ENCODE results near the gene SLX4. TPM values are rescaled to one million over a fixed set of nuclear protein-coding genes. Genes with fewer than 3 reads are reported as not detected.

The SLX4 gene
- total RNA-seq, 1 donor from 2014 or later = 5.1 TPM

GRCh38 chr16:3599922-3600321 is 11.5 kb downstream of the SLX4 start:
- H3K4me3 ChIP-seq = no peak overlapping the region

DNA sequence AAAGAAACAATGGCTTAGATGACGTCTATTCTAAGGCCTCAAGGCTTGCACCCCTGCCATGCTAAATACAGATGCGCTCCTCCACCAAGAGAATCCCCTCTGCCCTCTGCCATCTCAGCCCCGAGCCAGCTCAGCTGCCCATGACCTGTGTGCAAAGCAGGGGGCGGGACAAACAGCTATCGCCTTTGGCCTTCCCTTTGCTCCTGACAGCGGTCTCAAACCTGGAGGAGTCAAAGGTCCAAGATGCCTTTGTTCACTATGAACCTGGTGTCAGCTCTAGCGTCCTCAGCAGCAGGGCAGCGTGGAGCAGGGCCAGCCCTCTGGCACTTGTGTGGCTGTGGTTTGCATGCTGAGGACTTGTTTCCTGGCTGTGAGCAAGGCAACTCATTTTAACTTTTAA is 12.3 kb downstream of the SLX4 start:
- Histone ChIP-seq H3K4me1 (no peaks in the 10 kb centered on the region), H3K9me3 (no peaks in the 10 kb centered on the region), H3K4me3 (no peak overlapping the region), H3K27ac (no peak overlapping the region), H3K27me3 (no peaks in the 10 kb centered on the region), H3K36me3 (peaks cover 4% of the 10 kb centered on the region)
- TF ChIP-seq, protein P1, sequence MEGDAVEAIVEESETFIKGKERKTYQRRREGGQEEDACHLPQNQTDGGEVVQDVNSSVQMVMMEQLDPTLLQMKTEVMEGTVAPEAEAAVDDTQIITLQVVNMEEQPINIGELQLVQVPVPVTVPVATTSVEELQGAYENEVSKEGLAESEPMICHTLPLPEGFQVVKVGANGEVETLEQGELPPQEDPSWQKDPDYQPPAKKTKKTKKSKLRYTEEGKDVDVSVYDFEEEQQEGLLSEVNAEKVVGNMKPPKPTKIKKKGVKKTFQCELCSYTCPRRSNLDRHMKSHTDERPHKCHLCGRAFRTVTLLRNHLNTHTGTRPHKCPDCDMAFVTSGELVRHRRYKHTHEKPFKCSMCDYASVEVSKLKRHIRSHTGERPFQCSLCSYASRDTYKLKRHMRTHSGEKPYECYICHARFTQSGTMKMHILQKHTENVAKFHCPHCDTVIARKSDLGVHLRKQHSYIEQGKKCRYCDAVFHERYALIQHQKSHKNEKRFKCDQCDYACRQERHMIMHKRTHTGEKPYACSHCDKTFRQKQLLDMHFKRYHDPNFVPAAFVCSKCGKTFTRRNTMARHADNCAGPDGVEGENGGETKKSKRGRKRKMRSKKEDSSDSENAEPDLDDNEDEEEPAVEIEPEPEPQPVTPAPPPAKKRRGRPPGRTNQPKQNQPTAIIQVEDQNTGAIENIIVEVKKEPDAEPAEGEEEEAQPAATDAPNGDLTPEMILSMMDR (IDR thresholded peaks at IDR 0.05) = no peak
- DNase-seq = peak; percentile 35
- intact Hi-C loops (cut with DNase I) = no loop called here
- ATAC-seq = no peak

More at GRCh38 chr16:3599922-3600321, 11.5 kb downstream of the SLX4 start:
- H3K27me3 ChIP-seq = no peaks in the 10 kb centered on the region
- no peak for ATAC-seq
- no peak overlapping the region for H3K27ac ChIP-seq
- no peaks in the 10 kb centered on the region for H3K4me1 ChIP-seq
- peaks cover 4% of the 10 kb centered on the region for H3K36me3 ChIP-seq
- intact Hi-C loops (cut with DNase I) = no loop called here
- TF ChIP-seq, protein P1 (IDR thresholded peaks at IDR 0.05) = no peak
- H3K9me3 ChIP-seq = no peaks in the 10 kb centered on the region
- no peak for DNase-seq

DNA sequence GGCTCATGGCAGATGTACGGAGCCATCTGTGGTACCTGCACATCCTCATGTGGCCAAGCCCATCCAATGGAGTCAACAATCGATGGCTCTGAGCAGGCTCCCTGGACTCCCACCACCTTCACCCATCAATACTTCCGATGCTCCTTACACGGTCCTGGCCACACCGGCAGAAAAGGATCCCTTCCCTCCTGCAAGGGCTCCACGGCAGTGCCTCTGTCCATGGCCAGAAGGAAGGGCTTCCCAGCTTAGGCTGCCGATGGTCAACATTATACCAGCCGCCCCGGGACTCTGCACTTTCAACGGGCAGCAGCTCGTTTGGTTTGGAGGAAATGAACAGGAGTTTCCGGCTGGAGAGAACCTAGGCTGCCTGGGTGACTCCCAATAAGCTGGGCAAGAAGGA is 13.2 kb downstream of the SLX4 start:
- DNase-seq = no peak
- no peaks in the 10 kb centered on the region for H3K9me3 ChIP-seq
- no peaks in the 10 kb centered on the region for H3K27me3 ChIP-seq
- no peak overlapping the region for H3K27ac ChIP-seq
- no peaks in the 10 kb centered on the region for H3K4me1 ChIP-seq
- TF ChIP-seq, protein P1 (IDR thresholded peaks at IDR 0.05) = no peak
- intact Hi-C loops (cut with DNase I) = no loop called here
- no peak for ATAC-seq
- no peak overlapping the region for H3K4me3 ChIP-seq
- peaks cover 4% of the 10 kb centered on the region for H3K36me3 ChIP-seq

GRCh38 chr16:3597676-3598075 is 13.7 kb downstream of the SLX4 start:
- DNase-seq (peak; percentile 53), ATAC-seq (no peak)
- no peaks in the 10 kb centered on the region for H3K4me1 ChIP-seq
- TF ChIP-seq, protein P1 (IDR thresholded peaks at IDR 0.05) = no peak
- H3K36me3 ChIP-seq = peaks cover 4% of the 10 kb centered on the region
- no peak overlapping the region for H3K4me3 ChIP-seq
- no peaks in the 10 kb centered on the region for H3K9me3 ChIP-seq
- no peaks in the 10 kb centered on the region for H3K27me3 ChIP-seq
- intact Hi-C loops (cut with DNase I) = no loop called here
- no peak overlapping the region for H3K27ac ChIP-seq

DNA sequence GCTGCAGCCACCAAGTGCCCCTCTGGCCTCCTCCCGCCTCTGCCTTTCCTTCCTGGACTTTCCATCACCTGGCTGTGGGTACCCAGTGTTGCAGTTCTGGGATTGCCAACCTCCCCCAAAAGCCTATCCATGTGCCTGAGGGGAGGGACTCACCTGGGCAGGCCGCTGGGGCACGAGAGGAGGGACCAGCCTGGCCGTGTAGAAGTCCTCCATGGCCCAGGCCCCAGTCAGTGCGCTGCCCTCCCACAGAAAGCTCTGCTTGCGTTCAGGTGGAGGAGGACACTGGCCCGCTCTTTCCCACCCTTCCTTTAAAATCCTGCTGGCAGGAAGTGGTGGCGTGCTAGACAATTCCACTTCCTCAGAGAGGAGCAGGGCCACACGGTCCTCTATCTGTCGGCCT is 14.2 kb downstream of the SLX4 start:
- peaks cover 4% of the 10 kb centered on the region for H3K36me3 ChIP-seq
- H3K27ac ChIP-seq = no peak overlapping the region
- H3K4me1 ChIP-seq = peaks cover under 1% of the 10 kb centered on the region
- TF ChIP-seq, protein P1 (IDR thresholded peaks at IDR 0.05) = no peak
- no peaks in the 10 kb centered on the region for H3K9me3 ChIP-seq
- DNase-seq (peak; percentile 58), ATAC-seq (no peak)
- H3K4me3 ChIP-seq = no peak overlapping the region
- no peaks in the 10 kb centered on the region for H3K27me3 ChIP-seq
- intact Hi-C loops (cut with DNase I) = no loop called here

Data from upper lobe of right lung (tissue), 1 donor.